HG02763 (cell line): ENCODE results near the gene UNC79.

Experiments used
- ATAC-seq: cut with Tn5 transposase; IDR thresholded peaks from one replicate; pipeline ENCODE4 v1.9.1; 2021; ENCODE audit warnings: mild to moderate bottlenecking, moderate library complexity; ENCODE audit not compliant: unreplicated experiment

UNC79 gene

GRCh38 chr14:93654599-93654998 is 223.9 kb downstream of the UNC79 start:
- ATAC-seq: no peak

- no peak for ATAC-seq
Observed at GRCh38 chr14:93655078-93655750, 224.5 kb downstream of the UNC79 start.

- no peak for ATAC-seq
Observed at GRCh38 chr14:93657875-93658274, 227.1 kb downstream of the UNC79 start.

- no peak for ATAC-seq
Observed at GRCh38 chr14:93663317-93663716, 232.6 kb downstream of the UNC79 start.

GRCh38 chr14:93665169-93665568 is 234.4 kb downstream of the UNC79 start:
- no peak for ATAC-seq

- ATAC-seq: no peak
Observed at GRCh38 chr14:93669632-93670031, 238.9 kb downstream of the UNC79 start.

GRCh38 chr14:93674343-93674742 is 243.6 kb downstream of the UNC79 start:
- ATAC-seq: no peak

- no peak for ATAC-seq
Observed at GRCh38 chr14:93675651-93676050, 244.9 kb downstream of the UNC79 start.

- ATAC-seq: no peak
Observed at GRCh38 chr14:93676416-93676958, 245.7 kb downstream of the UNC79 start.

GRCh38 chr14:93682459-93682858 is 251.7 kb downstream of the UNC79 start:
- ATAC-seq: no peak

GRCh38 chr14:93683226-93683625 is 252.5 kb downstream of the UNC79 start:
- no peak for ATAC-seq

- ATAC-seq: no peak
Observed at GRCh38 chr14:93685121-93685895, 254.6 kb downstream of the UNC79 start.

GRCh38 chr14:93686268-93686667 is 255.5 kb downstream of the UNC79 start:
- ATAC-seq: no peak

GRCh38 chr14:93688239-93688666 is 257.5 kb downstream of the UNC79 start:
- ATAC-seq: no peak

GRCh38 chr14:93688820-93689219 is 258.1 kb downstream of the UNC79 start:
- no peak for ATAC-seq

- no peak for ATAC-seq
Observed at GRCh38 chr14:93690146-93690545, 259.4 kb downstream of the UNC79 start.

GRCh38 chr14:93691042-93691780 is 260.5 kb downstream of the UNC79 start:
- ATAC-seq: no peak

- ATAC-seq: no peak
Observed at GRCh38 chr14:93693914-93694313, 263.2 kb downstream of the UNC79 start.

GRCh38 chr14:93700928-93701327 is 270.2 kb downstream of the UNC79 start:
- ATAC-seq: no peak

- ATAC-seq: no peak
Observed at GRCh38 chr14:93701562-93701961, 270.8 kb downstream of the UNC79 start.

GRCh38 chr14:93702946-93703345 is 272.2 kb downstream of the UNC79 start:
- no peak for ATAC-seq
